Activated CD4-positive, alpha-beta T cell treated with anti-CD3 and anti-CD28 coated beads, Interleukin-2, amount 10 ng/mL, durations not matched to agents 7 days and 5 days (primary cell): Measurements from ENCODE around the gene PPP1CC. TPM values are rescaled to one million over a fixed set of nuclear protein-coding genes. Genes with fewer than 3 reads are reported as not detected.
"Not testable (repeated sequence)": the region's sequence is repeated elsewhere in the genome, so short reads cannot be mapped to it uniquely, and the experiment has no call there.

Experiments
- CTCF ChIA-PET: fragments of 350-600 bp; sonication (Branson Sonifier 250); formaldehyde crosslinking; loops from one replicate; lab custom pipeline; 2021; ENCODE audit warnings: antibody characterized with exemption; lab: Charles Lee
- POLR2A ChIA-PET: fragments of 350-600 bp; sonication (Branson Sonifier 250); formaldehyde crosslinking; loops from one replicate; lab custom pipeline; 2021; ENCODE audit warnings: antibody characterized with exemption; lab: Charles Lee
- DNase-seq: peaks from one replicate; pipeline ENCODE4 v3.0.0-alpha.2; 2020
- H3K27ac Mint-ChIP-seq: one replicate; pipeline ENCODE4 v1.8.0; 2021; ENCODE audit warnings: mild to moderate bottlenecking, moderate library complexity, mixed read lengths
- H3K27me3 Mint-ChIP-seq: one replicate; pipeline ENCODE4 v1.8.0; 2021; ENCODE audit warnings: mixed read lengths
- H3K36me3 Mint-ChIP-seq: one replicate; pipeline ENCODE4 v1.8.0; 2021; ENCODE audit warnings: low read depth, mixed read lengths
- H3K4me1 Mint-ChIP-seq: one replicate; pipeline ENCODE4 v1.8.0; 2021; ENCODE audit warnings: mixed read lengths
- H3K4me3 Mint-ChIP-seq: one replicate; pipeline ENCODE4 v1.8.0; 2021; ENCODE audit warnings: mild to moderate bottlenecking, moderate library complexity, mixed read lengths
- H3K9me3 Mint-ChIP-seq: one replicate; pipeline ENCODE4 v1.8.0; 2021; ENCODE audit warnings: mixed read lengths
- total RNA-seq, 2 experiments: library from RNA; stranded (reverse); gene quantifications; one replicate each; pipeline ENCODE4 v1.2.3, GENCODE V29; 2021

The PPP1CC gene
- total RNA-seq, 2 experiments from 2014 or later, result 174 to 183 TPM

- POLR2A ChIA-PET, result no interaction called here
- Mint-ChIP-seq H3K9me3 (no peaks in the 10 kb centered on the region), H3K4me1 (peaks cover 15% of the 10 kb centered on the region), H3K36me3 (peaks cover 5% of the 10 kb centered on the region), H3K27ac (no peak overlapping the region), H3K4me3 (no peak overlapping the region), H3K27me3 (peaks cover 2% of the 10 kb centered on the region)
- CTCF ChIA-PET, result interaction anchor here (1.1 kb wide), 1 partner anchor 29 kb away, joined by 3 read pairs; no protein-coding TSS in a partner anchor
- DNase-seq, result no peak
Observed at GRCh38 chr12:110746550-110746949, 3.9 kb upstream of the PPP1CC start.

GRCh38 chr12:110745542-110746284 is 3.0 kb upstream of the PPP1CC start:
- CTCF ChIA-PET, result no interaction called here
- POLR2A ChIA-PET, result no interaction called here
- no peak overlapping the region for H3K27ac Mint-ChIP-seq
- DNase-seq, result no peak
- peaks cover 2% of the 10 kb centered on the region for H3K27me3 Mint-ChIP-seq
- H3K4me3 Mint-ChIP-seq, result no peak overlapping the region
- H3K36me3 Mint-ChIP-seq, result peaks cover 11% of the 10 kb centered on the region
- H3K4me1 Mint-ChIP-seq, result peaks cover 17% of the 10 kb centered on the region
- no peaks in the 10 kb centered on the region for H3K9me3 Mint-ChIP-seq

GRCh38 chr12:110744601-110745264 is 2.0 kb upstream of the PPP1CC start:
- ChIA-PET CTCF (no interaction called here), POLR2A (no interaction called here)
- Mint-ChIP-seq H3K36me3 (peaks cover 19% of the 10 kb centered on the region), H3K4me3 (peak overlapping the region; percentile 100), H3K27me3 (peaks cover 2% of the 10 kb centered on the region), H3K9me3 (no peaks in the 10 kb centered on the region), H3K4me1 (peaks cover 27% of the 10 kb centered on the region), H3K27ac (no peak overlapping the region)
- DNase-seq, result no peak

- ChIA-PET CTCF (no interaction called here), POLR2A (no interaction called here)
- Mint-ChIP-seq H3K36me3 (peaks cover 23% of the 10 kb centered on the region), H3K4me1 (peaks cover 32% of the 10 kb centered on the region), H3K4me3 (peak overlapping the region; percentile 100), H3K9me3 (no peaks in the 10 kb centered on the region), H3K27me3 (peaks cover 2% of the 10 kb centered on the region), H3K27ac (no peak overlapping the region)
- no peak for DNase-seq
Observed at GRCh38 chr12:110744151-110744571, 1.5 kb upstream of the PPP1CC start.

- CTCF ChIA-PET, result interaction anchor here (1.1 to 1.3 kb wide), 2 partner anchors 11 to 17 kb away, joined by 3 read pairs; no protein-coding TSS in a partner anchor
- no peak for DNase-seq
- Mint-ChIP-seq H3K36me3 (peaks cover 24% of the 10 kb centered on the region), H3K27ac (peak overlapping the region; percentile 89), H3K4me3 (peak overlapping the region; percentile 100), H3K4me1 (peaks cover 37% of the 10 kb centered on the region), H3K9me3 (no peaks in the 10 kb centered on the region), H3K27me3 (peaks cover 2% of the 10 kb centered on the region)
- POLR2A ChIA-PET, result no interaction called here
Observed at GRCh38 chr12:110743571-110744093, 941 bp upstream of the PPP1CC start.

- CTCF ChIA-PET, result interaction anchor here (1.1 to 1.3 kb wide), 2 partner anchors 12 to 19 kb away, joined by 3 read pairs; no protein-coding TSS in a partner anchor
- no peaks in the 10 kb centered on the region for H3K9me3 Mint-ChIP-seq
Observed at GRCh38 chr12:110742096-110742717, 484 bp downstream of the PPP1CC start.

GRCh38 chr12:110741341-110742095 is 1.2 kb downstream of the PPP1CC start:
- no peaks in the 10 kb centered on the region for H3K9me3 Mint-ChIP-seq
- H3K4me3 Mint-ChIP-seq, result peak overlapping the region; percentile 100
- peak; percentile 51 for DNase-seq
- H3K27me3 Mint-ChIP-seq, result peaks cover 2% of the 10 kb centered on the region
- peak overlapping the region; percentile 99 for H3K27ac Mint-ChIP-seq
- peaks cover 30% of the 10 kb centered on the region for H3K36me3 Mint-ChIP-seq
- ChIA-PET CTCF (interaction anchor here (0.5 to 1.6 kb wide), 4 partner anchors 9 to 33 kb away, joined by 3 to 6 read pairs (median 4); no protein-coding TSS in a partner anchor), POLR2A (interaction anchor here (0.5 to 1.0 kb wide), 5 partner anchors 35 to 1646 kb away, joined by 3 to 5 read pairs (median 3); no protein-coding TSS in a partner anchor)
- peaks cover 54% of the 10 kb centered on the region for H3K4me1 Mint-ChIP-seq

More at GRCh38 chr12:110742096-110742717, 484 bp downstream of the PPP1CC start:
- Mint-ChIP-seq H3K27ac (peak overlapping the region; percentile 99), H3K4me1 (peaks cover 50% of the 10 kb centered on the region), H3K36me3 (peaks cover 30% of the 10 kb centered on the region), H3K4me3 (peak overlapping the region; percentile 100), H3K27me3 (peaks cover 2% of the 10 kb centered on the region)
- POLR2A ChIA-PET, result interaction anchor here (0.6 to 1.0 kb wide), 2 partner anchors 34 to 244 kb away, joined by 3 read pairs; no protein-coding TSS in a partner anchor
- DNase-seq, result no peak

GRCh38 chr12:110739894-110740293 is 2.8 kb downstream of the PPP1CC start:
- DNase-seq, result no peak
- ChIA-PET CTCF (interaction anchor here (0.8 to 2.3 kb wide), 4 partner anchors 9 to 309 kb away, joined by 3 to 9 read pairs (median 4); no protein-coding TSS in a partner anchor), POLR2A (interaction anchor here (0.6 kb wide), 1 partner anchor 29 kb away, joined by 3 read pairs; no protein-coding TSS in a partner anchor)
- H3K4me3 Mint-ChIP-seq, result peak overlapping the region; percentile 100
- H3K27ac Mint-ChIP-seq, result peak overlapping the region; percentile 70
- H3K4me1 Mint-ChIP-seq, result peaks cover 64% of the 10 kb centered on the region
- no peaks in the 10 kb centered on the region for H3K9me3 Mint-ChIP-seq
- H3K27me3 Mint-ChIP-seq, result no peaks in the 10 kb centered on the region
- H3K36me3 Mint-ChIP-seq, result peaks cover 38% of the 10 kb centered on the region

- Mint-ChIP-seq H3K4me3 (peak overlapping the region; percentile 100), H3K9me3 (no peaks in the 10 kb centered on the region), H3K36me3 (peaks cover 41% of the 10 kb centered on the region), H3K4me1 (peaks cover 66% of the 10 kb centered on the region), H3K27ac (peak overlapping the region; percentile 70), H3K27me3 (no peaks in the 10 kb centered on the region)
- ChIA-PET CTCF (interaction anchor here (0.8 to 2.3 kb wide), 4 partner anchors 9 to 309 kb away, joined by 3 to 9 read pairs (median 4); no protein-coding TSS in a partner anchor), POLR2A (no interaction called here)
- DNase-seq, result no peak
Observed at GRCh38 chr12:110739488-110739887, 3.2 kb downstream of the PPP1CC start.

- Mint-ChIP-seq H3K36me3 (peaks cover 51% of the 10 kb centered on the region), H3K4me3 (peak overlapping the region; percentile 31), H3K27me3 (no peaks in the 10 kb centered on the region), H3K27ac (peak overlapping the region; percentile 75), H3K4me1 (peaks cover 68% of the 10 kb centered on the region), H3K9me3 (no peaks in the 10 kb centered on the region)
- DNase-seq, result no peak
- ChIA-PET POLR2A (no interaction called here), CTCF (interaction anchor here (1.2 to 2.3 kb wide), 2 partner anchors 10 to 16 kb away, joined by 3 to 9 read pairs; no protein-coding TSS in a partner anchor)
Observed at GRCh38 chr12:110737532-110737931, 5.2 kb downstream of the PPP1CC start.

- DNase-seq, POLR2A ChIA-PET, H3K27me3 Mint-ChIP-seq, H3K9me3 Mint-ChIP-seq: not testable (repeated sequence)
- peak overlapping the region; percentile 32 for H3K27ac Mint-ChIP-seq
- CTCF ChIA-PET, result interaction anchor here (1.2 kb wide), 1 partner anchor 16 kb away, joined by 3 read pairs; no protein-coding TSS in a partner anchor
- peaks cover 54% of the 10 kb centered on the region for H3K36me3 Mint-ChIP-seq
- peak overlapping the region; percentile 35 for H3K4me3 Mint-ChIP-seq
- peaks cover 74% of the 10 kb centered on the region for H3K4me1 Mint-ChIP-seq
Observed at GRCh38 chr12:110737016-110737415, 5.7 kb downstream of the PPP1CC start.
